ENCODE results near the gene TPSAB1. TPM values are rescaled to one million over a fixed set of nuclear protein-coding genes. Genes with fewer than 3 reads are reported as not detected.
"Not testable (repeated sequence)": the region's sequence is repeated elsewhere in the genome, so short reads cannot be mapped to it uniquely, and the experiment has no call there.

Gene TPSAB1
- total RNA-seq, 1 donor from 2014 or later = not detected

DNA sequence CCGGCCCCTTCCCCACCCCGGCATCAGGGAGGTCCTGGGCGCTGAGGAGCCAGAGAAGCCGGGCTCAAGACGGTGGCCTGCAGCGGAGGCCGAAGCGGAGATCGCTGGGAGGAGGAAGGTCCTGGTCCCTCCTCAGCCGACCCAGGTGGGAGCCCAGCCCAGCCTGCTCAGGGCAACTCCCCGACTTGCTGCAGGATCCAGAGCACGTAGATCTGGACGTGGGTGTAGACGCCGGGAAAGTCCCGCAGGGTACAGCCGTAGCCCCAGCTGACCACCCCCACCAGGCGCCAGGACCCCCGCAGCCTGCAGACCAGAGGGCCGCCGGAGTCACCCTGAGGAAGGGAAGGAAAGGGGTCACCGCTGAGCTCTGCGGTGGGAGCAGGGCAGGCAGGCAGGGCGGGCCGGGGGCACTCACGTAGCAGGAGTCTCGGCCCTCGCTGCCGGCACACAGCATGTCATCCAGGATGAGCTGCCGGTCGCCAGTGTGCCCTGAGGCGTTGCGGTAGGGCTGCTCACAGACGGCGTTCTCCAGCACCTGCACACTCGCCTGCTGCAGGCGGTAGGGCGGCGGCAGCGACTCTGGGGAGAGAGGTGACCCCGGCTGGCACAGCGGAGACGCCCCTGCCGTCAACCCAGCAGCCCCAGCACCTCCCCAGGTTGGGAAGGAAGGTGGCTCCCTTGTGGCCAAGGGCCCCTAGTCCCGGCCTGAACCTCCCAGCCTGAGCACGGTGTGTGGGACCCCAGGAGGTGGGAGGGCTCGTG is 20.8 kb downstream of the TPSAB1 start:
- no peak for DNase-seq (ENCODE audit: low spot score in 2 of 2)
- no peak for FAIRE-seq

DNA sequence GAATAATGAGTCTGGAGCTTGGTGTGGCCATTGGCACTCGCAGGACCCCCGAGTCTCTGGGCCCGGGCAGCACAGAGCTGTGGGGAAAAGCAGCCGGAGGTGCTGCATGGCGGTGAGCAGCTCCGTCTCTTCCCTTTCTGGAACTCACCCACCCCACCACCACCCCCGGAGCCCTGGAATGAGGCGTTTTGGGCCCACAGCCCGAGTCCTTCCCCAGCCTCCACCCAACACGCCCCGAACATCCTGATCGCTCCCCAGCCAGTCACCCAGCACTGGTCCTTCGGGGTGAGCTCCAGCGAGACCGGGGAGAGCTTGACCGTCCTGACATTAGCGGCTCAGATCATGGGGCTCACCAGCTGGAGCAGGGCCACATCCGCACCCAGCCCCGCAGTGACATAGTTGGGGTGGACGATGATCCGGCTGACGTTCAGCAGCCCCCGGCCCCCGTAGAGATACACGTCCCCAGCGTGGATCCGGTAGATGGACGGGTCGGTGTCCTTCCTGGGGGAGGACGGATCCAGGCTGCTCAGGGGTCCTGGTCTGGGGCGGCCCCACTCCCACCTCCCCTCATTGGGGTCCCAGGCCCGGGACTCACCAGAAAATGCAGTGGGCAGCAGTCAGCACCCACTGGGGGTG is 21.8 kb downstream of the TPSAB1 start:
- FAIRE-seq = no peak

DNA sequence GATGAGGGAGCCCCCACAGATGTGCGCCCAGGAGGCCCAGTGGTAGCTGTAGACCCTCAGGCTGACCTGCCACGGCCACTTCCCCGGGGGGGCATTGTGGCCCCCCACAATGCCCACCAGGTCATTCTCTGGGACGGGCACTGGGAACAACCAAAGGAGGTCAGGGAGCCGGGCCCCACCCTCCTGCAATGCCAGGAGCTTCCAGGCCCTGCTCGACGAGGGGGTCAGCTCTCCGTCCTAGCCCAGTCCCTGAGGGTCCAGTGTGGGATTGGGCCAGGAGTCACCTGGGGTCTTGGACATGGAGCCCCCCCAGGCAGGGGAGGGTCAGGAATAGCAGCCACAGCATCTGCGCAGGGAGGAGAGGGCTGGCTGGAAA is 22.3 kb downstream of the TPSAB1 start:
- FAIRE-seq (no peak), DNase-seq (ENCODE audit: low spot score in 2 of 2) (no peak)

More for the DNA sequence above, 21.8 kb downstream of the TPSAB1 start:
- DNase-seq (ENCODE audit: low spot score in 2 of 2) = no peak

DNA sequence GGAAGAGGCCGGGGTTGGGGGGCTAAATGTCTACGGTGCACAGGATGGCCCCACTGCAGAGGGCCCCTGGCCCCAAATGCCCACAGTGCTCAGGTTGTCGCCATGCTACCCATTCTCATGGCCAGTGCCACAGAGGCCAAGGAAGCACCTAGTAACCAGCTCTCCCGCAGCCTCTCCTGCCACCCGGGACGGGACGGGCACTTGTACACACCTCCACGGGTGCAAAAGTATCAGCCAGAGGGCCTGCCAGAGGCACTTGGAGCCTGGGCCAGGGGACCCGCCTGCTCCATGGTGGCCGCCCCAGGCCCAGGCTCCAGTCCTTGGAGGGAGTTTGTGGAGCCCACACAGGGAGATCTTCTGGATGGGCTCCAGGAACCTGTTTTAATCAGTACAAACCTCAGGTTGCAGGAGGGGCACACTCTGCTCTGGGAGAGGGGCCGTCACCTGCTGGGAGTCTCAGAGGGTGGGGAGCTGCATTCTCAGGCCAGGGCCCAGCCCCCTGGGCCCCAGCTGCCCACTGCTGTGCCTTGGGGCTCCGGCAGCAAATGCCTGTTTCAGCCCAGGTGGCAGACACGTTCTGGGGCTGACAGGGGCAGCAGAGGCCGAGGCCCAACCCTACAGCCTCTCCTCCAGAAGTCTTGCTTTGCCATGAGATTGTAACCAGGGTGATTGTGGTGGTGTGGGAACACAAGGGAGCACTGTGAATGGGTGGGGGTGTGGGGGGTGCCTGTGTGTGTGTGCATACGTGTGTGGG is 23.3 kb downstream of the TPSAB1 start:
- no peak for DNase-seq (ENCODE audit: low spot score in 2 of 2)
- no peak for FAIRE-seq

DNA sequence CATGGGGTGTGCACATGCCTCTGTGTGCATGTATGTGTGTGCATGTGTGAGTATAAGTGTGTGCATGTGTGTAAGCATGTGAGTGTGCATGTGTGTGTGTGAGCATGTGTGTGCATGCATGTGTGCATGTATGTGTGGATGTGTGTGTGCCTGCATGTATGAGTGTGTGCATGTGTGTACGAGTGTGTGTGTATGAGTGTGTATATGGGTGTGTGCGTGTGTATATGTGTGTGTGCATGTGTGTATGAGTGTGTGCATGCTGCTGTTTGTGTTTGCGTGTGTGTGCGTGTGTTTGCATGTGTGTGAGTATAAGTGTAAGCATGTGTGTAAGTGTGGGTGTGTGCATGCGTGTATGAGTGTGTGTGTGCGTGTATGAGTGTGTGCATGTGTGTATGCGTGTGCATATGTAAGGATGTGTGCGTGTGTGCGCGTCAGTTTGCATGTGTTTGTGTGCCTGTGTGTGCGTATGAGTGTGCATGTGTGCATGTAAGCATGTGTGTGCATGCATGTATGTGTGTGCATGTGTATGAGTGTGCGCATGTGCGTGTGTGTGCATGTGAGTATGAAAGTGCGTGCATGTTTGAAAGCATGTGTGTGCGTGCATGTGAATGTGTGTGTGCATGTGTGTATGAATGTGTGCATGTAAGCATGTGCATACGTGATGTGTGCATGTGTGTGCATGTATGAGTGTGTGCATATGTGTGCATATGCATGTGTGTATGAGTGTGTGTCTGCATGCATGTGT is 24.0 kb downstream of the TPSAB1 start:
- no peak for FAIRE-seq
- DNase-seq (ENCODE audit: low spot score in 2 of 2) = no peak

DNA sequence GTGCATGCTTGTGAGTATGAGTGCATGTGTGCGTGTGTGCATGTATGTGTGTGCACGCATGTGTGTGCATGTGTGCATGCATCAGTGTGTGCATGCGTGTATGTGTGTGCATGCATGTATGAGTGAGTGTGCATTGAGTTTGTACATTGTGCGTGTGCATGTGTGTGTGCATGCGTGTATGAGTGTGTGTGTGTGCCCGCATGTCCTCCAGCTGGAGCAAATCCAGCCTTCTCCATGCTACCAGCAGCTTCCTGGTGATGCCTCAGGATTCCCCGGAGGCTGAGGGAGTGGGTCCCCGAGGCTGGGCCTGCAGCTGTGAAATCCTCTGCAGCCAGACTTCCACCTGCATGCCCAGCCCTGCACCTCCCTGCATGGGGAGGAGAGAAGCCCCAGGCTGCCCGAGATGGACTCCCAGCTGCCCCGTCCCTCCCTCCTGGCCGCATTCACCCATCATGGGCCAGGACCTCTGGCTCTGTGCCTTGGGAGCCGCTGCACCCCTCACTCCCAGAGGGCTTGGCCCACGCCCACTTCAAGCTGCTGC is 24.7 kb downstream of the TPSAB1 start:
- DNase-seq (ENCODE audit: low spot score in 2 of 2) = no peak
- FAIRE-seq = no peak

DNA sequence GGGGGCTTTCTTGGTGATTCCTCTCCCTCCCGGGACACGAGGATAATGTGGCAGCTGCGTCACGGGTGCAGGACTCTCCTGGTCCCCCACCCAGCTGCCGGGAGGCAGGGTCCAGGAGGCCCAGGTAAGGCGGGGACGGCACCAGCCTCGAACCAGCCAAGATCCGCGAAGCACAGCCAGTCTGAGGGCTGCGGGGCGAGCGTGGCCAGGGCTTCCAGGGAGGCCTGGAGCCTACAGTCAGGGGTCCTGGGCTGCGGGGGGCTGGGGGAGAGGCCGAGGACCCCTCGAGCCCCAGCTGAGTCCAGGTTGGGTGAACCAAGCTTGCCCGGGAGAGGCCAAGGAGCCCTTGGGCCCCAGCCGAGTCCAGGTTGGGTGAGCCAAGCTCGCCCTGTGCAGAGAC is 25.3 kb downstream of the TPSAB1 start:
- DNase-seq (ENCODE audit: low spot score in 2 of 2) (no peak), FAIRE-seq (no peak)

DNA sequence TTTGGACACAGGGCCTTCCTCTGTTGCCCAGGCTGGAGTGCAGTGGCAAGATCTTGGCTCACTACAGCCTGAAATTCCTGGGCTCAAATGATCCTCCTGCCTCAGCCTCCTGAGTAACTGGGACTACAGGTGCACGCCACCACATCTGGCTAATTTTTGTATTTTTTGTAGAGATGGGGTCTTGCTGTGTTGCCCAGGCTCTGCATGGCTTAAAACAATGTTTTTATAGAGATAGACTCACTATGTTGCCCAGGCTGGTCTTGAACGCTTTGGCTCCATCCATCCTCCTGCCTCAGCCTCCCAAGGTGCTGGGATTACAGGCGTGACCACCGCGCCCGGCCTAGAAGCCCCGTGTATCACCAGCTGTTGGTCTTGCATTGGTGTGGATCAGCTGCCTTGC is 28.9 kb downstream of the TPSAB1 start:
- not testable (repeated sequence) for FAIRE-seq; DNase-seq (ENCODE audit: low spot score in 2 of 2)

DNA sequence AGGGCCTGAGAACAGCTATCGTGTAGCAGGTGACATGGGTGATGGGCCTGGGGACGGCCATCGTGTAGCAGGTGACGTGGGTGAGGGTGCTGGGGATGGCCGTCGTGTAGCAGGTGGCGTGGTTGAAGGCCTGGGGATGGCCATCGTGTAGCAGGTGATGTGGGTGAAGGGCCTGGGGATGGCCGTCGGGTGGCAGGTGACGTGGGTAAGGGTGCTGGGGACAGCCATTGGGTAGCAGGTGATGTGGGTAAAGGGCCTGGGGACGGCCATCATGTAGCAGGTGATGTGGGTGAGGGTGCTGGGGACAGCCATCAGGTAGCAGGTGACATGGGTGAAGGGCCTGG is 30.8 kb downstream of the TPSAB1 start:
- FAIRE-seq (no peak), DNase-seq (ENCODE audit: low spot score in 2 of 2) (no peak)

DNA sequence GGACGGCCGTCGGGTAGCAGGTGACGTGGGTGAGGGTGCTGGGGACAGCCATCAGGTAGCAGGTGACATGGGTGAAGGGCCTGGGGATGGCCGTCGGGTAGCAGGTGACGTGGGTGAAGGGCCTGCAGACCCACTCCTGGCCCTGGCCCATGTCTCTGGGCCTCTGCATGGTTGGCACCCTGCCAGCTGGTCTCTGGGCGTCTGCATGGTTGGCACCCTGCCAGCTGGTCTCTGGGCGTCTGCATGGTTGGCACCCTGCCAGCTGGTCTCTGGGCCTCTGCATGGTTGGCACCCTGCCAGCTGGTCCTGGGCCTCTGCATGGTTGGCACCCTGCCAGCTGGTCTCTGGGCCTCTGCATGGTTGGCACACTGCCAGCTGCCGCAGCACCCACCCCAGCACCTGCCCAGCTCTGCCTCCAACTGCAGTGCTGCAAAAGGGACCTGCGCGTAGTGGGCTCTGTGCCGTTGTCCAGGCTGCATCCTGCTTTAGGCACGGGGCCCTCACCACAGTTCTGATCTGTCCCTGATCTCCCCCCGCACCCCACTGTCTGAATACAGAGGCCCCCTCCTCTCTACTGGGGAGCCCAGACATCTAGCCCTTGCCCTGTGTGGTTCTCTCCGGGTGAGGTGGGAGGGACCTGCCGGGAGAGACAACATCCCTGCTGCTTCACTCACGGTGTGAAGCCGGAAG is 31.4 kb downstream of the TPSAB1 start:
- not testable (repeated sequence) for FAIRE-seq; DNase-seq (ENCODE audit: low spot score in 2 of 2)

DNA sequence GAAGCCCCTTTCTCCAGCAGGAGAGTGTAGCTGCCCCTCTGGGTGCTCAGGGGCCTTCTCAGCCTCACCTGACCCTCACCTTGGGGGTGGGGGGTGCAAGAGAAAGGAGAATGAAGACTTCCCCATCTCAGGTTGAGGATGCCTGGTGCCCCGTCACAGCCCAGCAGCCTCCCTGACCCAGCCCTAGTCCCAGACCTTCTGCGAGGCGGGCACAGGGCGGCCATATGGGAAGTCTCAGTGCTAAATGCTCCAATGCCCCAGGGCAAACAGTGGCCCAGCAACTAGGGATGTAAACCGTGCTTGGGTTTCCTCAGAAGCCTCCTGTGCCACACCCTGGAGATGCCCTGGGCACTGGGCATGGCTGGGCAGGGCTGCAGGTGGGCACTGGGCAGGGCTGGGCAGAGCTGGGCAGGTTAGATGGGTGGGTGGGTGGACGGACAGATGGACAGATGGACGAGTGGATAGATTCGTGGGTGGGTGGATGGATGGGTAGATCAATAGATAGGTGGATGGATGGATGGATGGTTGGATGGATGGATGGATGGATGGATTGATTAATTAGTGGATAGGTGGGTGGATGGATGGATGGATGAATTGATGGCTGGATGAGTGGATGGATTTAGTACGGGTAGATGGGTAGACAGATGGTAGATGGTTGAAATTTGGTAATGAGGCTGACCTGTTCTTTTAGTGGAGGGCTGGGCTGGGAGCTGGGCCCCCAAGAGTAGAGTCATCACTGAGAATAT is 32.1 kb downstream of the TPSAB1 start:
- FAIRE-seq (no peak), DNase-seq (ENCODE audit: low spot score in 2 of 2) (no peak)

DNA sequence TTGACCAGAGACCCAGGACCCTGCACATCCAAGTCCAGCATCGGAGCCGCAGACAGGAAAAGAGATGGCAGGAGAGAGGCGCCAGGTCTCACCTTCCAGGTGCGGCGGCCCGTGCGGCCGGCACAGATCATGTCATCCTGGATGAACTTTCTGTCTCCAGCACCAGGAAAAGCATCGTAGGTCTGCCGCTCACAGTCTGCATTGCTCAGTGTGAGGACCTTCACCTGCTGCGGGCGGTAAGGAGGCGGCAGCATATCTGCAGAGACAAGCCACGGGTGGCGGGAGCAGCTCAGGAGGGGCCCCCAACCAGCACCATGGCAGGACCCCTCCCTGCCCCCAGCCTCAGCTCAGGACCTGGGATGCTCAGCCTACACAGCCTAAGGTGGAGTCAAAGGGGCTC is 33.3 kb downstream of the TPSAB1 start:
- DNase-seq (ENCODE audit: low spot score in 2 of 2) (no peak), FAIRE-seq (no peak)

DNA sequence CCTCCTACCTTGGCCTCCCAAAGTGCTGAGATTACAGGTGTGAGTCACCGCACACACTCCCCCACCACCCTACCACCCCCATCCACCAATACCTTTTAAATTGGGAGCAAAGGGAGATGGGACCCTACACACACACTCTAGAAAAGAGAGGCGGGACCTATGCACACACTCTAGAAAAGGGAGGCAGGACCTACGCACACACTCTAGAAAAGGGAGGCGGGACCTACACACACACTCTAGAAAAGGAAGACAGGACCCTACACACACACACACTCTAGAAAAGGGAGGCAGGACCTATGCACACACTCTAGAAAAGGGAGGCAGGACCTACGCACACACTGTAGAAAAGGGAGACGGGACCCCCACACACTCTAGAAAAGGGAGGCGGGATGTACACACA is 34.3 kb downstream of the TPSAB1 start:
- FAIRE-seq = no peak
- DNase-seq (ENCODE audit: low spot score in 2 of 2) = no peak

DNA sequence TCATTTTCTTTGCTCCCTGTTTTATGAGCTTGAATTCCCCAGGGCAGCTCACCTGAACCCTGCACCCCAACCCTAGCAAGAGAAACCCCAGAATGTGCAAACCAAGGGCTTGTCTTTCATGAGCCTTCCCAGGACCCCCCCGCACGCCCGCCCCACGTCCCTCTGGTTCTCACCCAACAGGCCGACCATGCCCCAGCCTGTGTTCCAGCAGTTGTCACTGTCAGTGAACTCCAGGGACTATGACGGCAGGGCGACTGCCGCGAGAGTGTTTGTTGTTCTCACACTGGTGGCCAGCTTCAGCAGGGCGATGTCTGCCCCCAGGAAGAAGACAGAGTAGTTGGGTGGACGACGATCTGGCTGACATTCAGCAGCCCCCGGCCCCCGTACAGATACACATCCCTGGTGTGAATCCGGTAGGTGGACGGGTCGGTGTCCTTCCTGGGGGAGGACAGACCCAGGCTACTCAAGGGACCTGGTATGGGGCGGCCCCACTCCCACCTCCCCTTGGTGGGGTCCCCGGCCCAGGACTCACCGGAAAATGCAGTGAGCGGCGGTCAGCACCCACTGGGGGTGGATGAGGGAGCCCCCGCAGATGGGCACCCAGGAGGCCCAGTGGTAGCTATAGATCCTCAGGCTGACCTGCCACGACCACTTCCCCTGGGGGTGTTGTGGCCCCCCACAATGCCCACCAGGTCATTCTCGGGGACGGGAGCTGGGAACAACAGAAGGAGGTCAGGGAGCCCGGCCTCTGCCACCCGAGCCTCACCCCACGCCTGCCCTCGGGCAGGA is 35.5 kb downstream of the TPSAB1 start:
- FAIRE-seq (no peak), DNase-seq (ENCODE audit: low spot score in 2 of 2) (no peak)

DNA sequence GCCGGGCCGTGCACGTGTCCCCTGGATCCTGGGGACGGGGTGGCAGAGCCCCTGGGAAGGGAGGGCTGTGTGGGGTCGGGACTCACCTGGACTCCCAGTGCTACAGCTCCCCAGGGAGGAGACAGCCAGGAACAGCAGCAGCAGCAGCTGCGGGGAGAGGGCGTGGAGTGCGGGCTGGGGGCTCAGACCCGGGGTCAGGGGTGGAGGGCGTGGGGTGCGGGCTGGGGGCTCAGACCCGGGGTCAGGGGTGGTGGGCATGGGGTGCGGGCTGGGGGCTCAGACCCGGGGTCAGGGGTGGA is 36.0 kb downstream of the TPSAB1 start:
- DNase-seq (ENCODE audit: low spot score in 2 of 2) (no peak), FAIRE-seq (no peak)

DNA sequence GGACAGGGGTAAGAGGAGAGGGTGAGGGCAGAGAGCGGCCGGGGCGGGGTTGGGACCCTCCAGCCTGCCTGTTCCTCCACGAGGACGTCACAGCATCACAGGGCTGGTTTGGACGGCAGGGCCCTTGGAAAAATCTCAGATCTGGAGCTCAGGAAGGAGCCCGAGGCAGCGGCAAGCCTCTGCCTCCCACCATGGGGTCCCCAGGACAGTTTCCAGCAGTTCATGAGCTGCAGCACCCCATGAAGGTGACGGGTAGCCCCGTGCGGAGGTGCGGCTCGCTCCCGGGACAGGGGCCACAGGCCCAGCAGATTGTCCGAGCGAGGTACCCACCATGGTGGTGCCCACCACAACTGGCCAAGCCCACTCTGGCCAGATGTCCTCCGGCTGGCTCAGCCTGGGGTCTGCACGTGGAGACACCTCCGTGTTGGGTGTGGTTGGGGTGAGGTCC is 36.7 kb downstream of the TPSAB1 start:
- FAIRE-seq (no peak), DNase-seq (ENCODE audit: low spot score in 2 of 2) (no peak)

DNA sequence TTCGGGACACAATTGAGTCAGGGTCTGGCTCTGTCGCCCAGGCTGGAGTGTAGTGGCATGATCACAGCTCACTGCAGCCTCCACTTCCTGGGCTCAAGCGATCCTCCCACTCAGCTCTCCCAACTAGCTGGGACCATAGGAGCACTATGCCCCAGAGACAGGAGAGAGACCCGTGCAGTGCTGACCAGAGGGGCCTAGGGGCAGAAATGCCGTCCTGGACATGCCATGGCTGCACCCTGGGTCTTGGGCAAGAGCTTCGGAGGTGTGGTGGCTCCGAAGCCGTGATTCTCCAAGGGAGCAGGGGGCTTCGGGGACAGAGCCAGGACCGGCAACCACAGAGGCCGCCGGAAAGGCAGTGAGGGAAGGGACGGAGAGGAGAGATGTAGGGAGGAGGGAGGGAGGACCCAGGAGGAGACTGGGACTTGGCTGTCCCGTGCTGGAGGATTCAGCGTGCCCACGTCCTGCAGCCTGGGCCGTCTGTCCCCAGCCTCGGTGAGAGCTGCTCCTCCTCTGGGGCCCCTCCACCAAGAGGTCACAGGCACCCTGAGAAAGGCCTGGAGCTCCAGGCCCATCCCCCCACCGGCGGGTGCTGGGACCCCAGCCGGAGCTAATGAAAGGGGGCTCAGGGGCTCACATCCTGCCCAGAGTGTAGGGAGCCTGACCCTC is 37.2 kb downstream of the TPSAB1 start:
- DNase-seq (ENCODE audit: low spot score in 2 of 2) = no peak

DNA sequence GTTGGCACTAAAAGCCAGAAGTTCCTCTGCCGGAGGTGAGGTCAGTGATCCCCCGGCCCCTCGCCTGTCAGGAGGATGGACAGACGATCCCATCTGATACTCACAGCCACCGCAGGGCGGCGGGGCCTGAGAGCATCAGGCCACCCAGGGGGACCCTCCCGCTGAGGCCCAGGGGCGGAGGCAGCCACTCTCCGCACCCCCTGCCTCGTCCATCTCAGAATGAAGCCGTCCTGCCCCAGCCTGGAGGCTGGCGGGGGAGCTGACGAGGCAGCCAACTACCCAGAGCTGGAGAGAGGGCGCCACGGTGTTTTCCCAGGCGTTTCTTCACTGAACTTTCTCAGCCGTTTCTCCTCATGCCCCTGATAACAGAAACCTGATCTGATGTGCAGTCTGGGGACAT is 38.0 kb downstream of the TPSAB1 start:
- FAIRE-seq (no peak), DNase-seq (ENCODE audit: low spot score in 2 of 2) (no peak)

More for the DNA sequence above, 37.2 kb downstream of the TPSAB1 start:
- FAIRE-seq = no peak

Measured in frontal cortex (tissue), 4 donors.